CD4-positive, alpha-beta T cell treated with Interleukin-17A for 1 hour (primary cell): ENCODE data around the gene CLDN3.
"Not testable (repeated sequence)": the region's sequence is repeated elsewhere in the genome, so short reads cannot be mapped to it uniquely, and the experiment has no call there.

Experiments
- DNase-seq: peaks from one replicate; pipeline ENCODE4 v3.0.0-alpha.2; 2020

Gene CLDN3

DNA sequence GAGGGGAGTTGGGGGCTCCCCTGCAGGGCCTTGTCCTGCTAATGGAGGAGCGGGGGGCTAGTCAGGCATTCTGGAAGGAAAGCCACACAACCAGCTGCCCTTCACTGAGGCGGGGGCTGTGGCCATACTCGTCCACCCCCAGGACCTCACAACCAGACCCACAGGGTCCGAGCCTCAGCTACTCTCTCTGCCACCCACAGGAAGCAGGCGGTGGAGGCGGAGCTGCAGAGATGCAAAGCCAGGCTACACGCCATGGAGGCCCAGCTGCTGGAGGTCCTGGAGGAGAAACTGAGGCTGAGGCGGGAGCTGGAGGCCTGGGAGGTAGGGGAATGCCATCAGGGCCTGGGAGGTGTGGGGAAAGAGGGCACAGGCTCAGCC is 34.6 kb downstream of the CLDN3 start:
- DNase-seq = no peak

DNA sequence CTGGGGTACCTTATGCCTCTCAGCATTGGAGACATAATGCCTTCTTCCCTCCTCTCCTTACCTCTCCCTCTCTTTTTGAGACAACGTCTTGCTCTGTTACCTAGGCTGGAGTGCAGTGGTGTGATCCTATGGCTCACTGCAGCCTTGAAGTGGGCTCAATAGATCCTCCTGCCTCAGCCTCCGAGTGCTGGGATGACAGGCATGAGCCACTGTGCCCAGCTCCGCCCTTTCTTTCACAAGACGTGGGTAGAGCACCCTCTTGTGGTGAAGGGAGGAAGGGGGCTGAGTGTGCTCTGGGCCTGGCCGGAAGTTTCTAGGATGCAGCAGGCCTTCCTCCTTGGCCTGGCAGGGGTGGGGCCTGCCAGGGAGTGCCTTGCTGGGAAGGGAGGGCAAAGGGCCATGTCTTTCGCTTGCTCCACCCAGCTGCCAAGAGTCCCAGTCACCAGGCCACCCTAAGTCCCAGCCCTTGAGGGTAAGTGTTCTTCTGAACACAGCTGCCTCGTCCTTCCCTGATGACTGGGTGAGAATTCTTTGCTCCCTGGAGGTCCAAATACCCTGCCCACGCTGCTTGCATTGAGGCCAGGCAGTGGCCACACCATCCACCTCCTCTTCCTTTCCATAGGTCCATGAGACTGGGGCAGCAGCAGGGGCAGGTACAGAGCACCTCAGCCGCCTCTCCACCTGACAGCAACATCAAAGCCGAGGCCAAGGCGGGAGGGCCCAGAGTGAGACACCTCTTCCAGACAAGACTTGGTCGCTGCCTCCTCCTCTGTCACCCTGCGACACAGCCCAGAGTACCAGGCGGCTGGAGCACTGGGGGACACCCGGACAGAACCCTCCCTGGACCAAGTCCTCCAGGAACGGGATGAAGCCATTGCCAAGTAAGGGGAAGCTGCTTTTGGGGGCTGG is 35.2 kb downstream of the CLDN3 start:
- DNase-seq = peak; percentile 91

DNA sequence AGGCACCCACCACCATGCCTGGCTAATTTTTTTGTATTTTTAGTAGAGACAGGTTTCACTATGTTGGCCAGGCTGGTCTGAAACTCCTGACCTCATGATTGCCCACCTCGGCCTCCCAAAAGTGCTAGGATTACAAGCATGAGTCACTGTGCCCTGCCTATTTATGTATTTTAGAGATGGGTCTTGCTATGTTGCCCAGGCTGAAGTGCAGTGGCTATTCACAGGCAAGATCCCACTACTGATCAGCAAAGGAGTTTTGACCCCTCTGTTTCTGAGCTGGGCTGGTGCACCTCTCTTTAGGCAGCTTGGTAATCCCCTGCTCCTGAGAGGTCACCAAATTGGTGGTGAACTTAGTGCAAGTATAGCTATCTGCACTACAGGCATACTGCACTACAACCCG is 37.7 kb downstream of the CLDN3 start:
- DNase-seq = no peak

DNA sequence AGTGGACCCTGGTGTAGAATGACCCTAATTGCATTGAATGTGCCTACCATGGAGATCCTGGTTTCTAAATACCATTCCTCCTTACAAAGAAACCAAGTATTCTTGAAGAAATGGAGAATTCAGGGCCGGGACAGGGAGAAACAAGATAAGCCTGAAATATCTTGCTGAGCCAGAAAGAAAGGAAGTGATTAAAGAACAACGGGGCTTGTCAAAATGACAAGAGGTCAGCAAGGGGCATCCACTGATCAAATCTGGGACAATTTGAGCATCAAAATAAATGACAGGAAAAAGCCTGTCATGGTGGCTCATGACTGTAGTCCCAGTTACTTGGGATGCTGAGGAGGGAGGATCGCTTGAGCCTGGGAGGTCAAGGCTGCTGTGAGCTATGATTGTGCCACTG is 39.6 kb downstream of the CLDN3 start:
- no peak for DNase-seq

DNA sequence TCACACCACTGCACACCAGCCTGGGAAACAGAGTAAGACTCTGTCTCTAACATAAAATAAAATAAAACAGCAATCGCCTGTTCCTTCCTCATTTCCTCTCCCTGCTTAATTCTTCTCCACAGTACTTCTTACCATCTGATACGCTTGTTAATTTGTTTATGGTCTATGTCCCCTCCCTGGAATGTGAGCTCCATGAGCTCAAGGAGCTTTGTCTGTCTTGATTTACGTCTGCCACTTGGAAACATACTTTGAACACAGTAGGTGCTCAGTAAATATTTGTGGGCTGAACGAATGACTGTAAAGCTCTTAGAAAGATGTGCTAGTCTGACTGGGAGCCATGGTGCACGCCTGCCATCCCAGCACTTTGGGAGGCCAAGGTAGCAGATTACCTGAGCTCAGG is 41.5 kb downstream of the CLDN3 start:
- no peak for DNase-seq

DNA sequence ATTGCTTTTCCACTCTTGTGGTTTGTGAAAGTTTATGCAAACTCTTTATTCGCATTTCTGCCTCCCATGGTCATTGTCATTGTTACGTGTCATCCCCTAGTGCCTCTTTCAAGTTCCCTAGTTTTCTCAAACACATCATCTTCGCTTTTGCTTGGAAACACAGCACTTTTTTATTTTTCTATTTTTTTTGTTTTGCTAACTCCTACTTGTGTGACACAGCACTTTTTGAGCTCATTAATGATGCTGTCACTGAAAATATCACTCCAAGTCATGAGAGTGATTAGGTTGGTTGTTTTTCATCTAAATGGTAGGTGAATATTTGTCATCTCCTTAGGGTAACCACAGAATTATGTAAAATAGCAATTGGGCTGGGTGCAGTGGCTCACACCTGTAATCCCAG is 42.1 kb downstream of the CLDN3 start:
- DNase-seq = no peak

DNA sequence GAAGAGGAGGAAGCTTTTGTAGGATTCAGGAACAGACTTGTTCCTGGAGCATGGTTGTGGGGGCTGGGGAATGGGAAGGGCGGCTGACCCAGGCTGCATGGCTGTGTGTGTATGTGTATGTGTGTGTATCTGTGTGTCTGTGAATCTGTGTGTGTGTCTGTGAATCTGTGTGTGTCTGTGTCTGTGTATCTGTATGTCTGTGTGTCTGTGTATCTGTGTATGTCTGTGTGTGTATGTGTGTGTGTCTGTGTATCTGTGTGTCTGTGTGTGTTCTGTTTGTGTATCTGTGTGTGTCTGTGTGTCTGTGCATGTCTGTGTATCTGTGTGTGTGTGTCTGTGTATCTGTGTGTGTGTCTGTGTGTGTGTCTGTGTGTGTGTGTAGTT is 44.0 kb downstream of the CLDN3 start:
- DNase-seq = no peak

DNA sequence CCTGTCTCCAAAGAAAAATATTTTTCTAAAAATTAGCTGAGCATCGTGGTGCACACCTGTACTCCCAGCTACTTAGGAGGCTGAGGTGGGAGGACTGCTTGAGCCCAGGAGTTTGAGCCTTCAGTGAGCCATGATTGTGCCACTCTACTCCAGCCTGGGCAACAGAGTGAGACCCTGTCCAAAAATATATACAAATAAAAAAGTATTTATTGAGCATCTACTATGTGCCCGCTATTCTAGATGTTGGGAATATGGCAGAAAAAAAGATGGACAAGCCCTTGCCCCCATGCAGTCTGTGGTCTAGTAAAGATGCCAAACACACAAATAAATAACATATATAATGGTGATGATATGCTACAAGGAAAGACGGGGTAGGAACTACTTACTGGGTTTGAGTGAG is 46.3 kb downstream of the CLDN3 start:
- no peak for DNase-seq

DNA sequence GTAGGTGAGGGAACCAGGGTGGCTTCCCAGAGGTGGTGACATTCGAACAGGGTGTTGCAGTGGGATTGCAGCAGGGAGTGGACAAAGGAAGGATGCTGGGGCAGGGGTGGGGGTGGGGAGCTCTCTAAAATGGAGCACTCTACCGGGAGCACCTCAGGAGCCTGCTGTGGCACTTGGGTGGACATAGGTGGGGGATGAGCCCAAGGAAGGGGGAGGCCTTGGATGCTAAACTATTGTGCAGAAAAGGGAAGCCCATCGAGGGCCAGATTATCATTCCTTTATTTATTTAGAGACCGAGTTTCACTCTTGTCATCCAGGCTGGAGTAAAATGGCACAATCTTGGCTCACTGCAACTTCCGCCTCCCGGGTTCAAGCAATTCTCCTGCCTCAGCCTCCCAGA is 47.3 kb downstream of the CLDN3 start:
- no peak for DNase-seq

DNA sequence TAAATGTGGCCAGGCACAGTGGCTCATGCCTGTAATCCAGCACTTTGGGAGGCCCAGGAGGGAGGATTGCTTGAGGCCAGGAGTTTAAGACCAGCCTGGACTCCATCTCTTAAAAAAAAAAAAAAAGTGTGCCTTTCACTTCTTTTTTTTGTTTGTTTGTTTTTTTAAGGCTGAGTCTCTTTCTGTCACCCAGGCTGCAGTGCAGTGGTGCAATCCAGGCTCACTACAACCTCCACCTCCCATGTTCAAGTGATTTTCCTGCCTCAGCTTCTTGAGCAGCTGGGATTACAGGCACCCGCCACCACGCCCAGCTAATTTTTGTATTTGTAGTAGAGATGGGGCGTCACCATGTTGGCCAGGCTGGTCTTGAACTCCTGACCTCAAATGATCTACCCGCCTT is 47.9 kb downstream of the CLDN3 start:
- DNase-seq = not testable (repeated sequence)

DNA sequence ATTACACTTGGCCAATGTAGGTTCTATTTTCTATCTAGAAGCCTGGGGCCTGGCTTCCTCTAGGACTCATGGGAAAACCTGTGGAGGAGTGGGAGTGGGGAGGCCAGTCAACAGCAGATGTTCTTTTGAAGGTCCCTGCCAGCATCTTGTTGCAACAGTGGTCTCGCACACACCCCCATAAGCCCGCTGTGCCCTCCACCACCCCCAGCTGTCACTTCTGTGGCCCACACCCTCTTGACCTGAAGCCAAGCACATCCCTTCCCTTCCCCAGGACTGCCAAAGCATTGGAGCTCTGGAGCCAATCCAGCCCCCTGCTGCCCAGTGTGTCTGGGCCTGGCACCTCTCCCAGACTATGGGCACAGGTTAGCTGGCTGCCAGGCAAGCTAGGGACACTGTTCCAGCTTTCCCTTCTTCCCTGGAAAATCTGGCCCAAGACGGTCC is 48.7 kb downstream of the CLDN3 start:
- DNase-seq = no peak

DNA sequence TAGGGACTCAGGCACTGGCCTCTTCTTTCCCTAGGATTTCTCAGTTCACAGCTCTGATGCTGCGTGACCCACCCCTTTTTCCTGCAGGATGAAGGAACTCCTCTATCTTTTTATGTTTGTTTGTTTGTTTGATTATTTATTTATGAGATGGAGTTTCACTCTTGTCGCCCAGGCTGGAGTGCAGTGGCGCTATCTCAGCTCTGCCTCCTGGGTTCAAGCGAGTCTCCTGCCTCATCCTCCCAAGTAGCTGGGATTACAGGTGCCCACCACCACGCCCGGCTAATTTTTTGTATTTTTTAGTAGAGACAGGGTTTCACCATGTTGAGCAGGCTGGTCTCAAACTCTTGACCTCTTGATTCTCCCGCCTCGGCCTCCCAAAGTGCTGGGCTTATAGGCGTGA is 49.6 kb downstream of the CLDN3 start:
- DNase-seq = not testable (repeated sequence)

DNA sequence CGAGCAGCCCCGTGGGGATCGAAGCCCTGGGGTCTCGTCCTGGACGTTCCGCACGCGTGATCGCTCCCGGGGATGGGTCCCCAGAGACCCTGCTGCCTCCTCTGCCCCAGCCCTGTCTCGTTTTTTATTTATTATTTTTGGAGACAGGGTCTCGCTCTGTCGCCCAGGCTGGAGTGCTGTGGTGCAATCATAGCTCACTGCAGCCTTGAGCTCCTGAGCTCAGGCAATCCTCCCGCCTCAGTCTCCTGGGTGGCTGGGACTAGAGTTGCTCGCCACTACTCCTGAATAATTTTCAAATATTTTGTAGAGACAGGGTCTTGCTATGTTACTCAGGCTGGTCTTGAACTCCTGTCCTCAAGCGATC is 50.3 kb downstream of the CLDN3 start:
- DNase-seq = no peak
